GM18505 (cell line): ENCODE measurements around the gene SORCS3.

Experiments used
- ATAC-seq: cut with Tn5 transposase; IDR thresholded peaks from one replicate; pipeline ENCODE4 v1.9.1; 2021; ENCODE audit not compliant: unreplicated experiment
- POLR2A ChIP-seq: IDR thresholded peaks from 4 replicates; pipeline ENCODE4 v1.6.1; 2011; ENCODE audit warnings: borderline replicate concordance; ENCODE audit not compliant: insufficient read depth, insufficient read length; ENCODE audit errors: extremely low read depth

The SORCS3 gene

GRCh38 chr10:104639590-104640338 is 1.3 kb upstream of the SORCS3 start:
- TF ChIP-seq POLR2A: no peak
- no peak for ATAC-seq

DNA sequence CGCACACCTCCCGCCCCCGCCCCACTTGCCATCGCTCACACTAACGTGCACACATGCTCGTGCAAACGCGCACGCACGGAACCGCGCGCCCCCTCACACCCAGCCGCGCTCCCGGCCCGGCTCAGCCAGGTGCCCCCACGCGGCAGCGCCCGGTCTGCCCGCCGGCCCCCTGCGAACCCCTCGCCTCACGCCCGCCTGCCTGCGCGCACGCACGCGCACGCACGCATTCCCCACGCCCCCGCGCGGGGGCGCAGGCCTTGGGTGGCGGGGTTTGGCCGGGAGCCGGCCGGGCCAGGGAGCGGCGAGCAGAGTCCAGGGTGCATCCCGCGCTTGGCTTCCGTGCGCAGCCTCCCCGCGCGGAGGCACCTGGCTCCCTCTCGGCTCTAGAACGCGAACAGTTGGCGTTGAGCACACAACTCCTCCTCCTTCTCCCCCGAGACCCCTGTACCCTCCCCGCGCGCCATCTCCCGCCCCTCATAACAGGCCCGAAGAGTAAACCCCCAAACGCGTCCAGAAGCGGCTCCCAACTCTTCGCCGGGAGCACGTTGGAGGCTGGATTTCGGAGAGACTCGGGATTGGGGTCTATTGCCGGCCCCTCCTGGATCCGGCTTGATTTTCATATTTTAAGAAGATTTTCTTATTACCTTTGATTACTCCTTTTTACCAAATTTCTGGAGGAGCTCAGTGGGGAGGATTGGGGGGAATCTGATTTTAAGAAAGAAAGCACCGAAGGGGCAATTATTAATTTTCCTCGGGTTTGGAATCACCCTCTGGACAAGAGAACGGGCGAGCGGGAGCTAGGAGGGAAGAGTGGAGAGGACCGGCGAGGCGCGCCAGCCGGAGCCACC is 527 bp upstream of the SORCS3 start:
- TF ChIP-seq POLR2A: no peak
- ATAC-seq: no peak

DNA sequence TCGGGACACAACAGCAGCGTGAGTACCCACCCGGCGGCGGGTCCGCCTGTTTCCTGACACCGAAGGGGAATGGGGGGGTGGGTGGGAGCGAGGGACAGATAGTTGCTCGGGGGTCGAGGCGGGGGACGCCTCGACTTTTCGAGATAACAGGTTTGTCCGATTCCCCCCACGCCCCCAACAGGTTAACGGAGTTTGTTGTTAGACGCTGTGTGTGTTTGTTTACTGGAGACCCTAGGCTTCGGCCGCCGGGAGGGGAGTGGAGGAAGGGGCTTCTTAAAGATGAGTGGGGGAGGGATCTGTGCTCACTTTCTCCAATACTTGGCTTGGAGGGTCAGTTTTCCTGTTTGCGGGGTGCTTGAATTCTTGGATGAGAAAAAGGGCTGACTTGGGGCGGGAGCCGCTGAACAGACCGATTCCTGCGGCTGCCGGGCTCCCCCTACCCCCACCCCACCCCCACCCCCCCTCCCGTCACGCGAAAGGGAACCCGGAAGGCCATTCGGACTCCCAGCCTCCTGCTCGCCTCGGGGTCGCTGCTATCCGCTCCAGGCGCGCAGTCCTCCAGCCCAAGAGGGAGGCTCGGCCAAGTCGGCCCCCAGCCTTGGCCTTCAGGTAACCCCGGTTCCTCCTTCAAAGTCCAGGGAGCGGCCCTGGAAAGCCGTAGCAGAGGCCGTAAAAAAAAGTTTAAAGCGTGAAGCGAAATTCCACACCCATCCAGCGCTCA is 1.0 kb downstream of the SORCS3 start:
- no peak for ATAC-seq

DNA sequence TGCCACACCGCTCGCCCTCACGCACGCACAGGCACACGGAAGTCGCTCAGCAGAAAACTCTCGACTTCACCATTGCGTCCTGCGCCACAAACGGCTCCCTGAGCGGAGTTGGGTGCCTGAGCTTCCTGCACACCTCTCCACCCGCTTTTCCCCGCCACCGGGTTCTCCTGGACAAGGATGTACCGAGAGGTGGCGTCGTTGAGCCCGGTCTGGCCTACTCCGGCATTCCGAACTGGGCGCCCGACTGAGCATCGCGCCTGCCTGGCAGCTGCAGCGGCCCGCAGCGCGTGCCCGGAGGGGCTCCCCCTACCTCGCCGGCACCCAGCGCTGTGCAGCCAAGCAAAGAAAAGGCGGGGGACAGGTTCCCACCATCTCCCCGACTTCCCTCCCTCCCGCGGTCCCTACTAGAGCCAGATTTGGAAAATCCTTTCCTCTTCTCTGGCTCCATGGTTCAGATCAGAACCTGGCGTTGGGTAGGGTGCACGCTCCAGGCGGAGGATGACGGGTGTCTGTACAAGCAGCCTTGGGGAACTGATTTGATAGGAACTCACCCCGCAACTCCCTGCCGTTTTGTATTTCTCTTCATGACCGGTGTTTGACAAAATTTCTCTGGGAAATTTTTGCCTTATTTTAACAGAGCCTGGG is 1.7 kb downstream of the SORCS3 start:
- no peak for ATAC-seq
- no peak for TF ChIP-seq POLR2A

More for the DNA sequence above, 1.0 kb downstream of the SORCS3 start:
- no peak for TF ChIP-seq POLR2A

GRCh38 chr10:104643303-104643663 is 2.2 kb downstream of the SORCS3 start:
- ATAC-seq: no peak
- no peak for TF ChIP-seq POLR2A

DNA sequence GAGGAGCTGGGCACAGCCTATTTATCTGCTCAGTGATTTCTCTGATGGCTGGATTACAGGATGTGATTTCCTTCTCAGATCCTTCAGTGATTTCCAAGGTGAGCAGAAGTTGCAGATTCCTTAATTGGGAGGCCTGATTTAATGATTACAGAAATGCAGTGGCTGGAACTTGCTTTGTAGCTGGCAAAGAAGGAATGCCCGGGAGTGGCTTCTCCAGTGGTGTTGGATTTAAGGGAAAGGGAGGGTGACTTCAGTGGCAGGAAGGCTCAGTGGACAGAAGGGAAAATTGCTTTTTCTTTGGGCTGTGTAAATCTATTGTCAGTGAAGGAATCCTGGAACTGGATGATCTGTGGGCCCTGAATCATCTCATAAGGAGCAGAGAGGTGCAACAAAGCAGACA is 5.1 kb downstream of the SORCS3 start:
- no peak for TF ChIP-seq POLR2A
- ATAC-seq: no peak

DNA sequence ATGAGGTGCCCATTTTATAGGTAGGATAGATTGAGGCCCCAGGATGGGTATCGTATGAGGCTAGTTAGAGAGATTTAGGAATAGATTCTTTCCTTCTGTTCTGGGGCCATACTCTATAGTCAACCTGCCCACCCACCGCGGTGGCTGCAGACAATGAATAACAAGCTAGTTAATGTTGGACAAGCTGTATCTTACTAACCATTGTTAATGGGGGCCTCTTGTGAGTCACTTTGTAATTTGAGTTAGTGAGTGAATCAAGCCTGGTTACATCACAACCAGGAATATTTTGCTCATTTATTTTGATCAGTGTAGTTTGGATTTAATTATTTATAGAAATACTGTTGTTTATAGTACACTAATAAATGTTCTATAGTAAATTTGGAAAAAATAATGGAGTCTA is 7.3 kb downstream of the SORCS3 start:
- TF ChIP-seq POLR2A: no peak
- no peak for ATAC-seq

GRCh38 chr10:104650072-104650471 is 9.0 kb downstream of the SORCS3 start:
- TF ChIP-seq POLR2A: no peak
- no peak for ATAC-seq

DNA sequence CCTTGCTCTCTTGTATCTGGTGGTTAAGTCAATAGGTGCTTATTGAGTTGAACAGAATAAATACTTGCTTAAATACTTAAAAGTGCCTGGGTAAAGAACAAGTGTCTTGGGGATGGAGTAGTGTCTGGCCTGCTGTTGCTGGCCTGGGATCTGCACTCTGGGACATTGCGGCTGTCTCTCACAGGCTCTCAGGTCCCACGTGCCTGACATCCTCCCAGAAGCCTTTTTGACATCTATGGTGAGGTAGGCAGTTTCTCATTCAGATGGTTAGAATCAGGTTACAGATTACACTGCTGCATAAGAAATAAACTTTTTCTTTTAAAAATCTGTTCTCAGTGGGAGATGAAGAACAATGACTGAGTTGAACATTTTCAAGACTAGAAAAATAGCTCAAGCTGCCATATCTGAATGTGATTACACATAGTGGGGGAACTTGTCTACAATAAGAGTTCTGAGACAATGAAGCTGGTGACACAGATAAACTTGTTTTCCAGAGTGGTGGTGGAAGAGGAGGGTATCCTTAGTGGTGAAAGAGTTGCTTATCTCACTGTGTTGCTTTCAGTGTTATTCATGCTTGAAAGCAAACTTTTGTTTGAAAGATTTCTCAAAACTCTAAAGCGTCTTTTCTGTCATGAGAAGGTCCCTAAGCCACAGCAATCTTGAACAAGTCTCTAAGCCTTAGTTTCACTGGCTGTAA is 9.7 kb downstream of the SORCS3 start:
- no peak for TF ChIP-seq POLR2A
- ATAC-seq: no peak

DNA sequence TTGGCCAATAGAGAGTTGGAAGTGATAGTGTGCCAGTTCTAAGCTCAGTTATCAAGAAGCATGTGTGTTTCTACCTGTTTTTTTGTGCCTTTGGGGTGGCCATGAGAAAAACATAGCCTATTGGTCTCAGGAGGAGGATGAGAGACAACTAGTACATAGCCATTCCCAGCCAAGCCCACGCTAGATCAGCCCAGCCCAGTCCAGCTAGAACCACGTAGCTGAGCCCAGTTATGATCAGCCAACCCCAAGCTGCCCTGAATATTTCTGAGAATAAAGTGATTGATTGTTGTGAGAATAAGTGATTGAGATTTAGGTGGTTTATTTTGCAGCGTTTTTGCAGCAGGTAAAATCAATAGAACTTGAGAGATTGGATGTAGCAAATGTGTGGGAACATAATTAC is 15.9 kb downstream of the SORCS3 start:
- no peak for TF ChIP-seq POLR2A
- no peak for ATAC-seq

GRCh38 chr10:104657457-104657856 is 16.4 kb downstream of the SORCS3 start:
- no peak for ATAC-seq
- no peak for TF ChIP-seq POLR2A

DNA sequence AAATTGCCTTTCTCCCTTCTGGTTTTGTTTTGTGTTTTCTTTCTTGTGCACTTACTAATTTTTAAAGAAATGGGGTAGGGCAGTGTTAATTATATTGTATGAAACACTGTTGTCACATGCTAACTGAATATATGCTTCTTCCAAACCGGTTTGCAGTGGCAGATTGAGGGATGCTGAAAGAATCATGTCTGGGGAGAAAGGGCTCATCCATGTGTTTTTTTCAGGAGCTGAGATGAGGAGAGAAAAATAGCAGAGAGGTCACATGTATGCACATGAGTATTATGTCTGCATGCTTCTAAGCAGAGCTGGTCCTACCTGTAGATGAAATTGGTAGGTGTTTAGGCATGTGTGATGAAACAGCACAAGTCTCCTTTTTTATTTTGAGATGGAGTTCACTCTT is 17.0 kb downstream of the SORCS3 start:
- no peak for TF ChIP-seq POLR2A
- ATAC-seq: no peak

GRCh38 chr10:104659809-104660208 is 18.7 kb downstream of the SORCS3 start:
- ATAC-seq: no peak
- no peak for TF ChIP-seq POLR2A

DNA sequence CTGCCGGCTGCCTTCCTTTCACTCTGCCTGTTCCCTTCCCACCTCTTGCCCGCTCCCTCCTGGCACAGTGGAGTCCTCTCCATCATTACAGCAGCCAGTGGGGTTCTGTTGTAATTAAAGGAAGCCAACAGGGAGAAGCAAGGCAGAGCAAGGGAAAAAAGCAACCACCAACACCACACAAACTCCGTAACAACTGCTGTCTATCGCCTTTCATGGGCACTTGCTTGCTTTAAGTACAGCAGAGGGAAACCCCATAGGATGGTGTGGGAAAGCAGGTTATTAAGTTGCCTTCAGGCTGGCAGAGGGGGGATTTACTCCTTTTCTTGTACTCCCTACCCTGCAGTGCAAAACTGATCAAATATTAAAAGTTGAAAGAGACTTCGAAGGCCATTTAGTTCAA is 22.0 kb downstream of the SORCS3 start:
- no peak for ATAC-seq
- TF ChIP-seq POLR2A: no peak
